AG04450 (cell line): ENCODE measurements around the gene ABCC11. TPM values are rescaled to one million over a fixed set of nuclear protein-coding genes. Genes with fewer than 3 reads are reported as not detected.
A peak's percentile ranks its signal among the peaks of the same experiment; 100 is the strongest.

Source experiments
- CTCF ChIA-PET: fragments of 300-600, 350-600 bp; formaldehyde crosslinking; extraction: SDS; loops from one replicate; lab custom pipeline; 2022; ENCODE audit warnings: antibody characterized with exemption, inconsistent platforms; lab: Charles Lee
- POLR2A ChIA-PET: fragments of 350-600 bp; formaldehyde crosslinking; extraction: SDS; loops from one replicate; lab custom pipeline; 2021; ENCODE audit warnings: antibody characterized with exemption, inconsistent platforms; lab: Yijun Ruan, JAX
- DNase-seq: peaks from one replicate; pipeline ENCODE4 v3.0.0-alpha.2; 2011; ENCODE audit warnings: low read depth, low spot score
- H3K27ac ChIP-seq: one replicate; pipeline ENCODE4 v1.5.1; 2012; ENCODE audit warnings: low read depth, low read length, control low read depth
- H3K27me3 ChIP-seq: one replicate; pipeline ENCODE4 v1.6.0; 2012; ENCODE audit warnings: low read length; ENCODE audit not compliant: control insufficient read depth, insufficient read depth
- H3K4me3 ChIP-seq: 2 replicates; pipeline ENCODE4 v1.5.1; 2011; ENCODE audit warnings: mild to moderate bottlenecking, low read depth, low read length, control low read depth
- H3K9me3 ChIP-seq: 2 replicates; pipeline ENCODE4 v1.5.1; 2012; ENCODE audit warnings: low read length; ENCODE audit not compliant: control insufficient read depth, insufficient read depth
- polyA plus RNA-seq: library from polyadenylated mRNA; depleted of rRNA; stranded (reverse); fragments of >200 nt; gene quantifications from 2 replicates; pipeline ENCODE4 v1.2.3, GENCODE V29; 2011
- TF ChIP-seq, protein P1 (sequence below): IDR thresholded peaks from 2 replicates; pipeline ENCODE4 v1.5.1; 2011; ENCODE audit warnings: low read depth, low read length, control low read depth, inconsistent platforms

The ABCC11 gene
- polyA plus RNA-seq, 1 experiment = 0.06 TPM

GRCh38 chr16:48201515-48202201 is 45.7 kb downstream of the ABCC11 start:
- TF ChIP-seq, protein P1, sequence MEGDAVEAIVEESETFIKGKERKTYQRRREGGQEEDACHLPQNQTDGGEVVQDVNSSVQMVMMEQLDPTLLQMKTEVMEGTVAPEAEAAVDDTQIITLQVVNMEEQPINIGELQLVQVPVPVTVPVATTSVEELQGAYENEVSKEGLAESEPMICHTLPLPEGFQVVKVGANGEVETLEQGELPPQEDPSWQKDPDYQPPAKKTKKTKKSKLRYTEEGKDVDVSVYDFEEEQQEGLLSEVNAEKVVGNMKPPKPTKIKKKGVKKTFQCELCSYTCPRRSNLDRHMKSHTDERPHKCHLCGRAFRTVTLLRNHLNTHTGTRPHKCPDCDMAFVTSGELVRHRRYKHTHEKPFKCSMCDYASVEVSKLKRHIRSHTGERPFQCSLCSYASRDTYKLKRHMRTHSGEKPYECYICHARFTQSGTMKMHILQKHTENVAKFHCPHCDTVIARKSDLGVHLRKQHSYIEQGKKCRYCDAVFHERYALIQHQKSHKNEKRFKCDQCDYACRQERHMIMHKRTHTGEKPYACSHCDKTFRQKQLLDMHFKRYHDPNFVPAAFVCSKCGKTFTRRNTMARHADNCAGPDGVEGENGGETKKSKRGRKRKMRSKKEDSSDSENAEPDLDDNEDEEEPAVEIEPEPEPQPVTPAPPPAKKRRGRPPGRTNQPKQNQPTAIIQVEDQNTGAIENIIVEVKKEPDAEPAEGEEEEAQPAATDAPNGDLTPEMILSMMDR = no peak
- DNase-seq = no peak
- Histone ChIP-seq H3K27me3 (peaks cover 5% of the 10 kb centered on the region), H3K9me3 (no peaks in the 10 kb centered on the region; the same call in 1 of the 2 replicates), H3K27ac (no peak overlapping the region), H3K4me3 (no peak overlapping the region)
- ChIA-PET POLR2A (no interaction called here), CTCF (no interaction called here)

- ChIA-PET POLR2A (interaction anchor here (0.7 kb wide), 1 partner anchor 433 kb away, joined by 7 read pairs; no protein-coding TSS in a partner anchor), CTCF (no interaction called here)
- H3K4me3 ChIP-seq = no peak overlapping the region
- no peak for DNase-seq
- H3K27me3 ChIP-seq = peaks cover 11% of the 10 kb centered on the region
- TF ChIP-seq, protein P1 = no peak
- no peaks in the 10 kb centered on the region for H3K9me3 ChIP-seq
- no peak overlapping the region for H3K27ac ChIP-seq
Measured at GRCh38 chr16:48197294-48197693, 50.0 kb downstream of the ABCC11 start.

- Histone ChIP-seq H3K27me3 (peaks cover 10% of the 10 kb centered on the region), H3K4me3 (no peak overlapping the region), H3K9me3 (no peaks in the 10 kb centered on the region), H3K27ac (no peak overlapping the region)
- CTCF ChIA-PET = interaction anchor here (1.5 to 1.7 kb wide), 2 partner anchors 30 to 428 kb away, joined by 3 to 7 read pairs; no protein-coding TSS in a partner anchor
- peak; percentile 7 for DNase-seq
- POLR2A ChIA-PET = no interaction called here
- TF ChIP-seq, protein P1 = no peak
Measured at GRCh38 chr16:48194828-48195556, 52.3 kb downstream of the ABCC11 start.

DNA sequence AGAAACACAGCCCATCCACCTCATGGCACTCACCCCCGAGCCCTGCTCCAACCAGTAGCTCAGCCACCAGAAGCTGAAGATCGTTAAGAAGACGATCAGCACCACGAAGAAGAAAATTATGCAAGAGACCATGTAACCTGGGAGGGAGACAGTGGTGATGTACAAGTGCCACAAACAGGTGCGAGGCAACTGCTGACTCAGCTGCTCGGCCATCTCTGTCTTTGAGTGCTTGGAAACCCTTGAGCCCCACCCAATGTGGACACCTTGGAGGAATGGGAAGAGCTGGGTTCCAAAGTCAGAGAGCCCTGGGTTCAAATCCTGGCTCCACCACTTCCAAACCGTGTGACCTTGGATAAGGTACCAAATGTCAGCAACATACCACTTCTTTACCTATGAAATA is 53.5 kb downstream of the ABCC11 start:
- ChIA-PET POLR2A (interaction anchor here (0.6 kb wide), 1 partner anchor 1397 kb away, joined by 3 read pairs; no protein-coding TSS in a partner anchor), CTCF (interaction anchor here (1.5 kb wide), 1 partner anchor 429 kb away, joined by 3 read pairs; no protein-coding TSS in a partner anchor)
- TF ChIP-seq, protein P1 = no peak
- Histone ChIP-seq H3K27ac (no peak overlapping the region), H3K9me3 (no peaks in the 10 kb centered on the region), H3K27me3 (peaks cover 12% of the 10 kb centered on the region), H3K4me3 (no peak overlapping the region)
- DNase-seq = no peak
